Spinal cord (tissue), 10 donors: ENCODE measurements around the gene GRIP1. TPM values are rescaled to one million over a fixed set of nuclear protein-coding genes. Genes with fewer than 3 reads are reported as not detected.

ENCODE experiments used
- DNase-seq, 6 donors: peaks; one replicate each; pipeline versions ENCODE4 v3.0.0 to v3.0.0-alpha.2; 2013 to 2015; ENCODE audit warnings: low spot score in 6 of 6, low read depth in 4 of 6
- H3K27ac ChIP-seq: one replicate; pipeline ENCODE4 v1.5.1; 2013; ENCODE audit warnings: low read depth, low read length, control low read depth
- H3K27me3 ChIP-seq: one replicate; pipeline ENCODE4 v1.6.1; 2013; ENCODE audit warnings: low read length; ENCODE audit not compliant: control insufficient read depth, insufficient read depth
- H3K36me3 ChIP-seq: one replicate; pipeline ENCODE4 v1.6.1; 2013; ENCODE audit warnings: low read length; ENCODE audit not compliant: control insufficient read depth, insufficient read depth
- H3K4me1 ChIP-seq: one replicate; pipeline ENCODE4 v1.6.1; 2013; ENCODE audit warnings: low read length; ENCODE audit not compliant: control insufficient read depth, insufficient read depth
- H3K4me3 ChIP-seq: one replicate; pipeline ENCODE4 v1.5.1; 2013; ENCODE audit warnings: low read depth, low read length, control low read depth
- H3K9me3 ChIP-seq: one replicate; pipeline ENCODE4 v1.6.1; 2013; ENCODE audit warnings: low read length; ENCODE audit not compliant: control insufficient read depth, insufficient read depth
- WGBS: methylation state at CpG from one replicate; pipeline ENCODE4 v1.1.5; 2013; ENCODE audit warnings: missing lambda C conversion rate; ENCODE audit not compliant: insufficient coverage; 5-methylcytosine and 5-hydroxymethylcytosine counted together
- polyA plus RNA-seq, 2 donors: library from polyadenylated mRNA; unstranded; fragments of 120-200 nt; gene quantifications; one replicate each; pipeline ENCODE4 v1.2.1, GENCODE V29; 2013; ENCODE audit not compliant: insufficient read length in 2 of 2
- total RNA-seq, 2 donors: library from RNA; depleted of rRNA in 1 of 2; stranded (reverse); fragments of 120-200 nt in 1 of 2; fragments of >200 nt in 1 of 2; gene quantifications; one replicate each; pipeline versions ENCODE4 v1.2.3 to v1.2.4, GENCODE V29; 2013 to 2014
- donor health status: healthy.

The GRIP1 gene
- total and polyA plus RNA-seq, 4 donors: 25.1 to 33.4 (median 29.9) TPM

- no peak overlapping the region for H3K27ac ChIP-seq
- H3K9me3 ChIP-seq: peaks cover 2% of the 10 kb centered on the region
- no CpG with 5 or more reads among the region's 2 CpGs for WGBS
- H3K27me3 ChIP-seq: no peaks in the 10 kb centered on the region
- no peaks in the 10 kb centered on the region for H3K4me1 ChIP-seq
- no peak overlapping the region for H3K4me3 ChIP-seq
- no peaks in the 10 kb centered on the region for H3K36me3 ChIP-seq
- peak in 2 of 6 donors; percentile 39 to 51 for DNase-seq
Measured at GRCh38 chr12:66531766-66532165, 147.1 kb downstream of the GRIP1 start.

- H3K4me1 ChIP-seq: no peaks in the 10 kb centered on the region
- H3K27me3 ChIP-seq: no peaks in the 10 kb centered on the region
- no peak overlapping the region for H3K27ac ChIP-seq
- no CpG with 5 or more reads among the region's 1 CpG for WGBS
- H3K9me3 ChIP-seq: peaks cover 2% of the 10 kb centered on the region
- no peak overlapping the region for H3K4me3 ChIP-seq
- DNase-seq: no peak
- H3K36me3 ChIP-seq: no peaks in the 10 kb centered on the region
Measured at GRCh38 chr12:66529934-66530333, 148.9 kb downstream of the GRIP1 start.

DNA sequence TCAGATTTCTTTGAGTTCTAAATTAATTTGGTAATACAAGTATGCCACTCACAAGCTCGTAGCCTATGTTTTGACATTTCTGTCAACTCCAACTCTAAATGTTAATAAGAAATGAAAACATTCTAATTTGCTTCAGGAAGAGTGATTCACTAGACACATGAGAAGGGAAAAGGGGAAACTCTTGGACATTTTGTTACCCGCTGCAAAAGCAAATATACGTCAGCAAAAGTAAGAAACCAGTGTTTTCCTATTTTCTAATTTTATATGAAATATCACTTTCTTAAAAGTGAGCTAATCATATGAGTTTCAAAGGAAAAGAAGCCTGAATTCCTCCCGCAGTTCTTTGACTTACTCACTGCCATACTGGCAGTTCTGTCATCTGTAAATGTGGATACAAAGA, 162.3 kb downstream of the GRIP1 start:
- DNase-seq: no peak

GRCh38 chr12:66516133-66516532, 162.7 kb downstream of the GRIP1 start:
- peak in 2 of 6 donors; percentile 2 to 35 for DNase-seq
- Histone ChIP-seq H3K9me3 (no peaks in the 10 kb centered on the region), H3K4me3 (no peak overlapping the region), H3K36me3 (no peaks in the 10 kb centered on the region), H3K4me1 (no peaks in the 10 kb centered on the region), H3K27me3 (no peaks in the 10 kb centered on the region), H3K27ac (no peak overlapping the region)
- 20% methylated on average over 1 of the region's 2 CpGs for WGBS

More for the DNA sequence above, 162.3 kb downstream of the GRIP1 start:
- no CpG with 5 or more reads among the region's 4 CpGs for WGBS
- no peaks in the 10 kb centered on the region for H3K4me1 ChIP-seq
- no peaks in the 10 kb centered on the region for H3K27me3 ChIP-seq
- no peak overlapping the region for H3K27ac ChIP-seq
- H3K36me3 ChIP-seq: no peaks in the 10 kb centered on the region
- H3K9me3 ChIP-seq: no peaks in the 10 kb centered on the region
- no peak overlapping the region for H3K4me3 ChIP-seq

DNA sequence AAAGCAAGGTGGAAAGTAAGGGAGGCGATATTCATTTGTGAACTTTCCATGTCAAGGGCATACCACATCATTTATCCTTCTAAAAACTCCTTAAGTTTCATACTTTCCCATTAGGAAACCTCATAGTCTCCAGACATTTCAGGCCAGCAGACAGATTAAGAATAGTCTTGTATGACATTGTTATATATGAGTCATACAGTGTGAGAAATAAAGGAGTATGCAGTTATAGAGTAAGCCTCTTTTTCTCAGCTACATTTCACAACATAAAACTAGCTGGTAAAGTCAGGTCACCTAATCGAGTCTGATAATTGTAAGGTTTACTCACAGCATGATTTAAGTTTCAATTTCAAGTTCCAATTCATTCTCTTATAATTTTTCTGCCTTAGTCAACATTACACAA, 164.3 kb downstream of the GRIP1 start:
- Histone ChIP-seq H3K4me1 (no peaks in the 10 kb centered on the region), H3K27ac (no peak overlapping the region), H3K36me3 (no peaks in the 10 kb centered on the region), H3K9me3 (no peaks in the 10 kb centered on the region), H3K4me3 (no peak overlapping the region), H3K27me3 (no peaks in the 10 kb centered on the region)
- no CpG with 5 or more reads among the region's 2 CpGs for WGBS
- DNase-seq: no peak

DNA sequence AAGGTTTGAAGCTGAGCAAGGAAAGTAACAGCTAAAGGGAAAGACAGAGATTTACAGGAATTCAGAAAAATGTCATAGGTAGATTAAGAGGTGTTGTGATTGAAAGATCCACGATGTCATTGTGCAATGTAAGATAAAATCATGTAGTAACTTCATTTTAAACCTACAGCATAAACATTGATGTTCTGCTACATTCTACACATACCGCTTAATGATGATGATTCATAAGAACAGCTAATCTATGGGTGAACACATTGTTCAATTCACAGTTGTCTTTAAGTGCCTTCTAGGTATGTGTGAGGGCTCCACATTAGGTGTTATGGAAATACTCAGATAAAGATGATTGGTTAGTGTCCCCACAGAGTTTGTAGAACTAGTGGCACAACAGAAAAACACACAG, 170.9 kb downstream of the GRIP1 start:
- DNase-seq: no peak
- H3K27ac ChIP-seq: no peak overlapping the region
- no peaks in the 10 kb centered on the region for H3K9me3 ChIP-seq
- no peaks in the 10 kb centered on the region for H3K4me1 ChIP-seq
- WGBS: no CpG with 5 or more reads among the region's 2 CpGs
- H3K36me3 ChIP-seq: no peaks in the 10 kb centered on the region
- no peak overlapping the region for H3K4me3 ChIP-seq
- H3K27me3 ChIP-seq: no peaks in the 10 kb centered on the region

GRCh38 chr12:66503746-66504145, 175.1 kb downstream of the GRIP1 start:
- 88% methylated on average over 1 of the region's 1 CpG for WGBS
- no peaks in the 10 kb centered on the region for H3K27me3 ChIP-seq
- H3K36me3 ChIP-seq: no peaks in the 10 kb centered on the region
- H3K4me3 ChIP-seq: no peak overlapping the region
- no peak overlapping the region for H3K27ac ChIP-seq
- peak in 1 of 6 donors; percentile 5 for DNase-seq
- H3K9me3 ChIP-seq: no peaks in the 10 kb centered on the region
- H3K4me1 ChIP-seq: no peaks in the 10 kb centered on the region

DNA sequence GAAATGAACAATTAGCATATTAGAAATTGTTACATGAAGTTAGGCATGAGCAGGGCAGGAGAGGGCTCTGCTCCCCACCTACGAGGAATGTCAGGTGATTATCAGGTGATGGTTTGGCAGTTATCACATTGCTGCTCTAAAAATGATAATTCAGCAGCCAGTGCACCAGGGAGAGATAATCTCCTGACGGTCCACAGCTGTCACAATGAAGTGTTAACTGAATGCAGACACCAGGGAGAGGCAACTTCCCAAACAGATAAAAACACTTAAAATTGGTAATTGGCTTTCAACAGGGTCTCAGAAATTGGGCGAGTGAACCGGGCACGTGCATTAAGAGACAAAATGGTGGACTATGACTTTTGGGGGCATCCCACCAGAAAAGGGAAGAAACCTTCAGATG, 176.0 kb downstream of the GRIP1 start:
- DNase-seq: no peak
- no peaks in the 10 kb centered on the region for H3K9me3 ChIP-seq
- H3K27ac ChIP-seq: no peak overlapping the region
- WGBS: 87% methylated on average over 2 of the region's 5 CpGs
- H3K4me3 ChIP-seq: no peak overlapping the region
- no peaks in the 10 kb centered on the region for H3K27me3 ChIP-seq
- no peaks in the 10 kb centered on the region for H3K36me3 ChIP-seq
- no peaks in the 10 kb centered on the region for H3K4me1 ChIP-seq

- Histone ChIP-seq H3K36me3 (no peaks in the 10 kb centered on the region), H3K4me3 (no peak overlapping the region), H3K4me1 (peaks cover under 1% of the 10 kb centered on the region), H3K27me3 (no peaks in the 10 kb centered on the region), H3K9me3 (no peaks in the 10 kb centered on the region), H3K27ac (no peak overlapping the region)
- WGBS: no CpG with 5 or more reads among the region's 1 CpG
- no peak for DNase-seq
Measured at GRCh38 chr12:66500841-66501240, 178.0 kb downstream of the GRIP1 start.

DNA sequence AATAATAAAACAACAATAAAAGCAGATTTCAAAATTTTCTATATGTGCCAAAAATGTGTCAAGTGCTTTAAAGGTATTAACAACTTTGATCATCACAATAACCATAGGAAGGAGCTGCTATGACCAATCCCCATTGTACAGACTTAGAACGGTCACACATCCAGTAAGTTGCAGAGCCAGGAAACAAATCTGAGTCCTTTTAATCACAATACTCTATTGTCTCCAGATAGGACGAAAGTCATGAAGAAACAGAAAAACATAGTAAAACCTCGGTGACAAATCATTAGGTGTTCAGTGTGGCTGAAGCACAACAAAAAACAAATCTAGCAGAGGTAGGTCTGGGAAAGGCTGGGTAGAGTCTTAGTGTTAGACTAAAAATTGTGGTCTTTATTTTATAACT, 178.8 kb downstream of the GRIP1 start:
- Histone ChIP-seq H3K4me1 (peaks cover 5% of the 10 kb centered on the region), H3K27me3 (no peaks in the 10 kb centered on the region), H3K4me3 (no peak overlapping the region), H3K9me3 (no peaks in the 10 kb centered on the region), H3K27ac (no peak overlapping the region), H3K36me3 (no peaks in the 10 kb centered on the region)
- WGBS: no CpG with 5 or more reads among the region's 3 CpGs
- DNase-seq: no peak
